IMR-90 (cell line): ENCODE measurements around the gene PCDHGA3. TPM values are rescaled to one million over a fixed set of nuclear protein-coding genes. Genes with fewer than 3 reads are reported as not detected.
"Not testable (repeated sequence)": the region's sequence is repeated elsewhere in the genome, so short reads cannot be mapped to it uniquely, and the experiment has no call there.

ENCODE experiments used
- ATAC-seq: fragments of 200-7000 bp; cut with Tn5 transposase; 2 replicates; pipeline ENCODE4 v1.9.1; 2020; ENCODE audit warnings: low read depth, mild to moderate bottlenecking, moderate library complexity
- BruUV-seq: library from RNA; stranded (reverse); fragments of 400-500 nt; replicated peaks from 2 replicates; lab custom pipeline; 2021; lab: Mats Ljungman, UMichigan
- CTCF ChIA-PET: fragments of 300-600 bp; formaldehyde crosslinking; extraction: SDS; loops from one replicate; lab custom pipeline; 2021; ENCODE audit warnings: antibody characterized with exemption; lab: Yijun Ruan, JAX
- POLR2A ChIA-PET: fragments of 300-600 bp; sonication (Branson Sonifier 250); formaldehyde crosslinking; loops from one replicate; lab custom pipeline; 2022; ENCODE audit warnings: antibody characterized with exemption; ENCODE audit not compliant: unreplicated experiment; lab: Charles Lee
- DNase-seq: peaks from one replicate; pipeline ENCODE4 v3.0.0; 2013
- H2AFZ ChIP-seq: replicated peaks from 2 replicates; pipeline ENCODE3; 2013; ENCODE audit warnings: low read length, mild to moderate bottlenecking; ENCODE audit not compliant: poor library complexity
- H2AK5ac ChIP-seq: 2 replicates; pipeline ENCODE4 v1.6.1; 2013; ENCODE audit warnings: low read depth, low read length, inconsistent platforms
- H2AK9ac ChIP-seq: replicated peaks from 2 replicates; pipeline ENCODE3; 2013; ENCODE audit warnings: mild to moderate bottlenecking, low read depth, low read length, moderate library complexity; ENCODE audit not compliant: poor library complexity
- H2BK120ac ChIP-seq: 2 replicates; pipeline ENCODE4 v1.6.1; 2013; ENCODE audit warnings: low read depth, low read length, inconsistent platforms
- H2BK15ac ChIP-seq: 3 replicates; pipeline ENCODE4 v1.6.1; 2013; ENCODE audit warnings: low read depth, low read length, inconsistent platforms
- H2BK20ac ChIP-seq: 2 replicates; pipeline ENCODE4 v1.6.1; 2013; ENCODE audit warnings: low read depth, mild to moderate bottlenecking, inconsistent platforms, low read length, moderate library complexity
- H2BK5ac ChIP-seq: 2 replicates; pipeline ENCODE4 v1.6.1; 2013; ENCODE audit warnings: mild to moderate bottlenecking, low read depth, low read length, inconsistent platforms; ENCODE audit not compliant: poor library complexity, severe bottlenecking
- H3K14ac ChIP-seq: replicated peaks from 2 replicates; pipeline ENCODE4 v1.6.1; 2013; ENCODE audit warnings: low read depth, low read length, inconsistent platforms
- H3K18ac ChIP-seq: 2 replicates; pipeline ENCODE4 v1.6.1; 2013; ENCODE audit warnings: low read depth, low read length, control low read depth
- H3K23ac ChIP-seq: 2 replicates; pipeline ENCODE4 v1.6.1; 2013; ENCODE audit warnings: low read depth, low read length, inconsistent platforms
- H3K27ac ChIP-seq: 2 replicates; pipeline ENCODE4 v1.5.1; 2013; ENCODE audit warnings: mild to moderate bottlenecking, control low read depth, low read length; ENCODE audit not compliant: insufficient read depth
- H3K27me3 ChIP-seq: 2 replicates; pipeline ENCODE4 v1.6.1; 2013; ENCODE audit warnings: low read length; ENCODE audit not compliant: control insufficient read depth, insufficient read depth
- H3K36me3 ChIP-seq: 2 replicates; pipeline ENCODE4 v1.6.1; 2013; ENCODE audit warnings: low read length, mixed read lengths; ENCODE audit not compliant: control insufficient read depth, insufficient read depth
- H3K4ac ChIP-seq: 2 replicates; pipeline ENCODE4 v1.6.1; 2013; ENCODE audit warnings: low read depth, low read length, inconsistent platforms
- H3K4me1 ChIP-seq: 2 replicates; pipeline ENCODE4 v1.6.1; 2013; ENCODE audit warnings: low read length, mixed read lengths; ENCODE audit not compliant: control insufficient read depth, insufficient read depth
- H3K4me2 ChIP-seq: 2 replicates; pipeline ENCODE4 v1.6.1; 2013; ENCODE audit warnings: low read depth, mild to moderate bottlenecking, control low read depth, low read length, moderate library complexity
- H3K4me3 ChIP-seq: 2 replicates; pipeline ENCODE4 v1.5.1; 2013; ENCODE audit warnings: low read depth, mild to moderate bottlenecking, control low read depth, low read length, moderate library complexity; ENCODE audit not compliant: insufficient read depth
- H3K56ac ChIP-seq: 2 replicates; pipeline ENCODE4 v1.6.1; 2013; ENCODE audit warnings: low read length, inconsistent platforms; ENCODE audit not compliant: insufficient read depth; ENCODE audit errors: extremely low read depth
- H3K79me1 ChIP-seq, 2 experiments: 2 replicates each; pipeline ENCODE4 v1.6.1; 2013; ENCODE audit warnings: low read length in 2 of 2, inconsistent platforms in 1 of 2, low read depth in 1 of 2
- H3K9ac ChIP-seq: 2 replicates; pipeline ENCODE4 v1.6.1; 2013; ENCODE audit warnings: low read depth, low read length, control low read depth
- H3K9me1 ChIP-seq: 2 replicates; pipeline ENCODE4 v1.6.1; 2013; ENCODE audit warnings: low read length, inconsistent platforms; ENCODE audit not compliant: insufficient read depth
- H3K9me3 ChIP-seq: 2 replicates; pipeline ENCODE4 v1.6.1; 2013; ENCODE audit warnings: low read length; ENCODE audit not compliant: control insufficient read depth, insufficient read depth
- H4K20me1 ChIP-seq: 2 replicates; pipeline ENCODE4 v1.6.1; 2013; ENCODE audit warnings: low read length, inconsistent platforms; ENCODE audit not compliant: insufficient read depth
- H4K5ac ChIP-seq: 2 replicates; pipeline ENCODE4 v1.6.1; 2013; ENCODE audit warnings: mild to moderate bottlenecking, low read depth, low read length, control low read depth
- H4K8ac ChIP-seq, 2 experiments: 2 replicates each; pipeline ENCODE4 v1.6.1; 2013; ENCODE audit warnings: low read depth in 2 of 2, low read length in 2 of 2, control low read depth in 1 of 2, inconsistent platforms in 1 of 2
- H4K91ac ChIP-seq: 2 replicates; pipeline ENCODE4 v1.6.1; 2013; ENCODE audit warnings: low read depth, low read length, inconsistent platforms; ENCODE audit not compliant: insufficient read depth
- WGBS, 2 experiments: methylation state at CpG; one replicate each; pipeline versions ENCODE4 v1.1.5 to v1.1.7; 2013; ENCODE audit warnings: missing lambda C conversion rate in 2 of 2; ENCODE audit not compliant: insufficient read length in 1 of 2; ENCODE audit errors: extremely low coverage in 2 of 2; 5-methylcytosine and 5-hydroxymethylcytosine counted together
- dilution Hi-C: fragments of 300-500 bp; cut with HindIII; formaldehyde crosslinking; loops from one replicate; pipeline ENCODE4 v1.14.3; 2018; ENCODE audit warnings: low sequenced_read_pairs; ENCODE audit not compliant: unreplicated experiment
- in situ Hi-C: fragments of 300-500 bp; cut with MboI; formaldehyde crosslinking; loops from 3 replicates; pipeline ENCODE4 v1.14.3; 2019; ENCODE audit warnings: low sequenced_read_pairs, inconsistent platforms, mixed read lengths
- intact Hi-C: fragments of 100-400 bp; cut with micrococcal nuclease; formaldehyde crosslinking; loops from 2 replicates; pipeline ENCODE4 v1.10.0; 2022
- polyA plus RNA-seq, 3 experiments: library from polyadenylated mRNA; depleted of rRNA; stranded (reverse); fragments of >200 nt; gene quantifications; 2 replicates each; pipeline ENCODE4 v1.2.3, GENCODE V29; 2012; ENCODE audit warnings: low replicate concordance in 1 of 3
- total RNA-seq: library from RNA; depleted of rRNA; stranded (reverse); fragments of >200 nt; gene quantifications from 2 replicates; pipeline ENCODE4 v1.2.3, GENCODE V29; 2012

Gene PCDHGA3
- total and polyA plus RNA-seq, 2 of the 4 experiments (the other 2 are of a cell fraction) = 1.4 to 1.6 TPM

DNA sequence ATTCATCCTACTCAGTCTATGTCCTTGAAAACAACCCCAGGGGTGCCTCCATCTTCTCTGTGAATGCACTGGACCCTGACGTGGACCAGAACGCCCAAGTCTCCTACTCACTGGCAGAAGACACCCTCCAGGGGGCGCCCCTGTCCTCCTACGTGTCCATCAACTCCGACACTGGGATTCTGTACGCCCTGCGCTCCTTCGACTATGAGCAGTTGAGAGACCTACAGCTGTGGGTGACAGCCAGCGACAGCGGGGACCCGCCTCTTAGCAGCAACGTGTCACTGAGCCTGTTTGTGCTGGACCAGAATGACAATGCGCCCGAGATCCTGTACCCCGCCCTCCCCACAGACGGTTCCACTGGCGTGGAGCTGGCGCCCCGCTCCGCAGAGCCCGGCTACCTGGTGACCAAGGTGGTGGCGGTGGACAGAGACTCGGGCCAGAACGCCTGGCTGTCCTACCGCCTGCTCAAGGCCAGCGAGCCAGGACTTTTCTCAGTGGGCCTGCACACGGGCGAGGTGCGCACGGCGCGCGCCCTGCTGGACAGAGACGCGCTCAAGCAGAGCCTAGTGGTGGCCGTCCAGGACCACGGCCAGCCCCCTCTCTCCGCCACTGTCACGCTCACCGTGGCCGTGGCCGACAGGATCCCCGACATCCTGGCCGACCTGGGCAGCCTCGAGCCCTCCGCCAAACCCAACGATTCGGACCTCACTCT lies 32.0 kb downstream of the PCDHGA3 start:
- H3K14ac ChIP-seq, H3K4ac ChIP-seq, H3K27ac ChIP-seq, H4K20me1 ChIP-seq, H3K27me3 ChIP-seq, H2BK15ac ChIP-seq, DNase-seq, POLR2A ChIA-PET, H2AK5ac ChIP-seq, dilution Hi-C loops, H3K9ac ChIP-seq, H3K18ac ChIP-seq, H3K4me2 ChIP-seq, H3K4me1 ChIP-seq, H4K5ac ChIP-seq, H3K9me1 ChIP-seq, H3K79me1 ChIP-seq, H3K23ac ChIP-seq, H2BK20ac ChIP-seq, H4K91ac ChIP-seq, H2BK120ac ChIP-seq, CTCF ChIA-PET, H2AK9ac ChIP-seq, H2BK5ac ChIP-seq, ATAC-seq, intact Hi-C loops, BruUV-seq, H3K56ac ChIP-seq, in situ Hi-C loops, H2AFZ ChIP-seq, H4K8ac ChIP-seq, H3K4me3 ChIP-seq: not testable (repeated sequence)
- Histone ChIP-seq H3K9me3 (peaks cover 54% of the 10 kb centered on the region), H3K36me3 (peaks cover 20% of the 10 kb centered on the region)
- WGBS, 2 experiments = 40% methylated on average over 9 of the region's 48 CpGs; no CpG with 5 or more reads in 1 of the 2 experiments
